Measurements from ENCODE around the gene LCOR.

Gene LCOR

GRCh38 chr10:96890580-96890979 is 58.5 kb downstream of the LCOR start:
- DNase-seq, result no peak

- no peak for DNase-seq
These were observed 59.7 kb downstream of the LCOR start for GRCh38 chr10:96891840-96892239.

GRCh38 chr10:96895662-96896424 is 63.7 kb downstream of the LCOR start:
- no peak for DNase-seq

GRCh38 chr10:96896884-96897589 is 64.9 kb downstream of the LCOR start:
- no peak for DNase-seq

GRCh38 chr10:96902117-96902516 is 70.0 kb downstream of the LCOR start:
- DNase-seq, result no peak

- DNase-seq, result no peak
These were observed 70.7 kb downstream of the LCOR start for GRCh38 chr10:96902731-96903358.

GRCh38 chr10:96904648-96905047 is 72.5 kb downstream of the LCOR start:
- DNase-seq, result no peak

- DNase-seq, result no peak
These were observed 74.8 kb downstream of the LCOR start for GRCh38 chr10:96906864-96907263.

- DNase-seq, result no peak
These were observed 78.6 kb downstream of the LCOR start for GRCh38 chr10:96910488-96911395.

- no peak for DNase-seq
These were observed 80.3 kb downstream of the LCOR start for GRCh38 chr10:96912405-96912804.

GRCh38 chr10:96913906-96914305 is 81.8 kb downstream of the LCOR start:
- no peak for DNase-seq

- no peak for DNase-seq
These were observed 85.5 kb downstream of the LCOR start for GRCh38 chr10:96917628-96918027.

- DNase-seq, result no peak
These were observed 86.3 kb downstream of the LCOR start for GRCh38 chr10:96918214-96919002.

GRCh38 chr10:96919785-96920430 is 87.8 kb downstream of the LCOR start:
- no peak for DNase-seq

GRCh38 chr10:96921655-96922054 is 89.6 kb downstream of the LCOR start:
- no peak for DNase-seq

- no peak for DNase-seq
These were observed 91.2 kb downstream of the LCOR start for GRCh38 chr10:96922978-96923948.

- no peak for DNase-seq
These were observed 92.8 kb downstream of the LCOR start for GRCh38 chr10:96924861-96925260.

- DNase-seq, result no peak
These were observed 98.4 kb downstream of the LCOR start for GRCh38 chr10:96930469-96930868.

- DNase-seq, result no peak
These were observed 103.0 kb downstream of the LCOR start for GRCh38 chr10:96935148-96935547.

GRCh38 chr10:96935810-96936209 is 103.7 kb downstream of the LCOR start:
- DNase-seq, result no peak
